ENCODE measurements around the gene MRC1.

DNA sequence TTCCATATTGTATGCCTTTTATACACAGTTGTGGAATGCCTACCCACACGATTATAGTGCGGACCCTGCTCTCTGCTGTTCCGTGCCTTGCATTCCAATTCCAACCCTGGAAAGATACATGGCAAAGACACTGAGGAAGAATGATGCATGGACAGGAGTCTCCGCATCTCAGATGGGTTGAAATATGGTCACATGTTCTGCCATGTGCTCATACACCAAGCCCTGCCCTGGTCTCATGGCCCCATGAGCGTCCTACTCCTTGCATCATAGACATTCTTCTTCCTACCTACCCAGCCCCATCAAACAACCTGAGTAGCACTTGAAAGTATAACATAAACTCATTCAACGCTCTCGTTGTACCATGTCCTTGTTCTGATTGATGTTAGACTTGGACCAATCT lies 148.9 kb downstream of the MRC1 start:
- TF ChIP-seq, protein P1, sequence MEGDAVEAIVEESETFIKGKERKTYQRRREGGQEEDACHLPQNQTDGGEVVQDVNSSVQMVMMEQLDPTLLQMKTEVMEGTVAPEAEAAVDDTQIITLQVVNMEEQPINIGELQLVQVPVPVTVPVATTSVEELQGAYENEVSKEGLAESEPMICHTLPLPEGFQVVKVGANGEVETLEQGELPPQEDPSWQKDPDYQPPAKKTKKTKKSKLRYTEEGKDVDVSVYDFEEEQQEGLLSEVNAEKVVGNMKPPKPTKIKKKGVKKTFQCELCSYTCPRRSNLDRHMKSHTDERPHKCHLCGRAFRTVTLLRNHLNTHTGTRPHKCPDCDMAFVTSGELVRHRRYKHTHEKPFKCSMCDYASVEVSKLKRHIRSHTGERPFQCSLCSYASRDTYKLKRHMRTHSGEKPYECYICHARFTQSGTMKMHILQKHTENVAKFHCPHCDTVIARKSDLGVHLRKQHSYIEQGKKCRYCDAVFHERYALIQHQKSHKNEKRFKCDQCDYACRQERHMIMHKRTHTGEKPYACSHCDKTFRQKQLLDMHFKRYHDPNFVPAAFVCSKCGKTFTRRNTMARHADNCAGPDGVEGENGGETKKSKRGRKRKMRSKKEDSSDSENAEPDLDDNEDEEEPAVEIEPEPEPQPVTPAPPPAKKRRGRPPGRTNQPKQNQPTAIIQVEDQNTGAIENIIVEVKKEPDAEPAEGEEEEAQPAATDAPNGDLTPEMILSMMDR (IDR thresholded peaks at IDR 0.05), result no peak
- no peak for TF ChIP-seq POLR2A (IDR thresholded peaks at IDR 0.05)

All from testis (tissue), 2 donors.